Endothelial cell of umbilical vein (primary cell): ENCODE results near the gene MORF4L1. TPM values are rescaled to one million over a fixed set of nuclear protein-coding genes. Genes with fewer than 3 reads are reported as not detected.

Experiments
- BruUV-seq: library from RNA; stranded (reverse); fragments of 400-500 nt; replicated peaks from 2 replicates; lab custom pipeline; 2021; lab: Mats Ljungman, UMichigan
- CTCF ChIA-PET: fragments of 300-600, 350-600 bp; sonication (Branson Sonifier 250); formaldehyde crosslinking; loops from one replicate; lab custom pipeline; 2021; ENCODE audit warnings: antibody characterized with exemption, inconsistent platforms; lab: Charles Lee
- POLR2A ChIA-PET: fragments of 300-600, 350-600 bp; sonication (Branson Sonifier 250); formaldehyde crosslinking; loops from one replicate; lab custom pipeline; 2021; ENCODE audit warnings: antibody characterized with exemption, inconsistent platforms; lab: Charles Lee
- DNase-seq: peaks from one replicate; pipeline ENCODE4 v3.0.0-alpha.2; 2011; ENCODE audit warnings: low read depth, low spot score
- FAIRE-seq: peaks from 2 replicates; lab custom pipeline; 2011; peaks lifted over from hg19 to GRCh38; lab: Jason Lieb, UNC
- H2AFZ ChIP-seq: 2 replicates; pipeline ENCODE4 v1.6.0; 2012; ENCODE audit warnings: low read depth, low read length, control low read depth, inconsistent platforms
- H3K27ac ChIP-seq: 2 replicates; pipeline ENCODE4 v1.5.1; 2011; ENCODE audit warnings: low read depth, mild to moderate bottlenecking, control low read depth, low read length, moderate library complexity; ENCODE audit not compliant: insufficient read depth
- H3K27me3 ChIP-seq, 2 experiments: 2 replicates each; pipeline versions ENCODE4 v1.6.0 to v1.6.1; 2011; ENCODE audit warnings: low read length in 2 of 2, mixed read lengths in 1 of 2; ENCODE audit not compliant: control insufficient read depth in 2 of 2, insufficient read depth in 2 of 2
- H3K36me3 ChIP-seq, 2 experiments: 2 replicates in 1 of 2; 3 replicates in 1 of 2; pipeline ENCODE4 v1.5.1; 2011; ENCODE audit warnings: low read length in 2 of 2, mild to moderate bottlenecking in 1 of 2, moderate library complexity in 1 of 2; ENCODE audit not compliant: control insufficient read depth in 2 of 2, insufficient read depth in 2 of 2; ENCODE audit errors: extremely low read depth in 1 of 2
- H3K4me1 ChIP-seq: 3 replicates; pipeline ENCODE4 v1.5.1; 2011; ENCODE audit warnings: mild to moderate bottlenecking, low read length; ENCODE audit not compliant: control insufficient read depth, insufficient read depth; ENCODE audit errors: extremely low read depth
- H3K4me2 ChIP-seq: 2 replicates; pipeline ENCODE4 v1.6.1; 2011; ENCODE audit warnings: low read length, control low read depth, mixed read lengths; ENCODE audit not compliant: insufficient read depth
- H3K4me3 ChIP-seq, 3 experiments: fragments of 200-600 bp in 1 of 3; sonication (generic), shearing (Covaris generic) in 1 of 3; replicated peaks in 1 of 3; 2 replicates each; pipeline ENCODE4 v1.5.1; 2011 to 2016; ENCODE audit warnings: control low read depth in 3 of 3, low read length in 3 of 3, mild to moderate bottlenecking in 2 of 3, inconsistent platforms in 1 of 3, low read depth in 1 of 3, moderate library complexity in 1 of 3; ENCODE audit not compliant: insufficient read depth in 1 of 3
- H3K79me2 ChIP-seq: 2 replicates; pipeline ENCODE4 v1.6.0; 2012; ENCODE audit warnings: low read length, inconsistent platforms; ENCODE audit not compliant: control insufficient read depth, insufficient read depth
- H3K9ac ChIP-seq: replicated peaks from 2 replicates; pipeline ENCODE3; 2011; ENCODE audit warnings: low read length, control low read depth; ENCODE audit not compliant: insufficient read depth; ENCODE audit errors: extremely low read depth
- H3K9me1 ChIP-seq: replicated peaks from 3 replicates; pipeline ENCODE4 v1.6.0; 2011; ENCODE audit warnings: mild to moderate bottlenecking, low read length; ENCODE audit not compliant: control insufficient read depth, insufficient read depth; ENCODE audit errors: extremely low read depth
- H3K9me3 ChIP-seq: replicated peaks from 2 replicates; pipeline ENCODE4 v1.5.1; 2012; ENCODE audit warnings: low read length, inconsistent platforms; ENCODE audit not compliant: control insufficient read depth, insufficient read depth
- H4K20me1 ChIP-seq: replicated peaks from 2 replicates; pipeline ENCODE3; 2011; ENCODE audit warnings: mild to moderate bottlenecking, low read length; ENCODE audit not compliant: control insufficient read depth, insufficient read depth; ENCODE audit errors: extremely low read depth
- CTCF ChIP-seq, 2 donors: IDR thresholded peaks; 1 replicate in 1 of 2; 2 replicates in 1 of 2; pipeline ENCODE4 v1.5.1; 2011; ENCODE audit warnings: low read length in 2 of 2, mild to moderate bottlenecking in 2 of 2, moderate library complexity in 2 of 2, control low read depth in 1 of 2, inconsistent platforms in 1 of 2, low read depth in 1 of 2; ENCODE audit not compliant: insufficient read depth in 1 of 2; ENCODE audit errors: extremely low read depth in 1 of 2
- EZH2 ChIP-seq: IDR thresholded peaks from 2 replicates; pipeline ENCODE4 v1.6.1; 2012; ENCODE audit warnings: borderline replicate concordance, low read depth, mild to moderate bottlenecking, moderate library complexity, low read length, inconsistent platforms; ENCODE audit not compliant: severe bottlenecking
- FOS ChIP-seq: IDR thresholded peaks from 2 replicates; pipeline ENCODE4 v1.6.1; 2011; ENCODE audit warnings: mild to moderate bottlenecking, low read length, moderate library complexity, borderline replicate concordance; ENCODE audit not compliant: insufficient read depth
- JUN ChIP-seq: IDR thresholded peaks from 2 replicates; pipeline ENCODE4 v1.6.1; 2011; ENCODE audit warnings: borderline replicate concordance, low read depth; ENCODE audit not compliant: insufficient read length, insufficient read depth
- MAX ChIP-seq: IDR thresholded peaks from 2 replicates; pipeline ENCODE4 v1.6.1; 2011; ENCODE audit not compliant: insufficient read depth, insufficient read length
- POLR2AphosphoS5 ChIP-seq: IDR thresholded peaks from 2 replicates; pipeline ENCODE4 v1.6.1; 2012; ENCODE audit warnings: low read depth, mild to moderate bottlenecking, control low read depth, low read length, moderate library complexity; ENCODE audit not compliant: insufficient read depth
- dilution Hi-C: fragments of 300-500 bp; cut with MboI; formaldehyde crosslinking; loops from one replicate; pipeline ENCODE4 v1.15.0; 2019; ENCODE audit warnings: low sequenced_read_pairs; ENCODE audit not compliant: extremely low pct_ligation_motif_present
- intact Hi-C: fragments of 100-400 bp; cut with micrococcal nuclease; formaldehyde crosslinking; loops from one replicate; pipeline ENCODE4 v1.10.0; 2022
- polyA plus RNA-seq, 4 experiments: library from polyadenylated mRNA; depleted of rRNA in 3 of 4; stranded (reverse) in 3 of 4; unstranded in 1 of 4; fragments of >200 nt; gene quantifications; 2 replicates each; pipeline versions ENCODE4 v1.2.1 to v1.2.3, GENCODE V29; 2011 to 2012; ENCODE audit warnings: missing spikeins in 1 of 4
- total RNA-seq: library from RNA; stranded (reverse); gene quantifications from 2 replicates; pipeline ENCODE4 v1.2.3, GENCODE V29; 2021

Gene MORF4L1
- total and polyA plus RNA-seq, 2 donors (not counting 3 experiments of a cell fraction or from before 2014, with no cell fraction given), result 164 to 404 TPM

GRCh38 chr15:78830514-78831228, 42.0 kb upstream of the MORF4L1 start:
- FAIRE-seq (no peak), DNase-seq (no peak)
- intact Hi-C loops, result no loop called here

GRCh38 chr15:78831229-78832207, 41.2 kb upstream of the MORF4L1 start:
- Histone ChIP-seq H3K27ac (no peak overlapping the region), H3K4me1 (no peaks in the 10 kb centered on the region), H3K4me3 (no peak overlapping the region), H3K36me3 (no peaks in the 10 kb centered on the region), H3K27me3 (peaks cover 7 to 12% of the 10 kb centered on the region in 2 experiments), H3K9me1 (no peaks in the 10 kb centered on the region), H3K9ac (no peak overlapping the region), H3K79me2 (no peaks in the 10 kb centered on the region), H3K4me2 (no peak overlapping the region), H2AFZ (peak overlapping the region; percentile 72), H4K20me1 (no peaks in the 10 kb centered on the region), H3K9me3 (no peaks in the 10 kb centered on the region)
- DNase-seq (no peak), FAIRE-seq (no peak)
- ChIA-PET CTCF (interaction anchor here (1.1 to 1.7 kb wide), 3 partner anchors 20 to 176 kb away, joined by 3 to 7 read pairs (median 6); partner anchors contain the start of gene ADAMTS7), POLR2A (no interaction called here)
- no TSS peak for BruUV-seq
- intact Hi-C loops (no loop called here), dilution Hi-C loops (no loop called here)
- TF ChIP-seq MAX (no peak), JUN (no peak), CTCF (IDR thresholded peaks at IDR 0.05; ENCODE audit: extremely low read depth in 1 of 2, insufficient read depth in 1 of 2, low read depth in 1 of 2, low read length in 2 of 2) (peak in 1 of 2 donors; percentile 16), POLR2AphosphoS5 (no peak)

More at GRCh38 chr15:78830514-78831228, 42.0 kb upstream of the MORF4L1 start:
- H3K9me1 ChIP-seq, result no peaks in the 10 kb centered on the region
- no peaks in the 10 kb centered on the region for H3K79me2 ChIP-seq
- H2AFZ ChIP-seq, result peak overlapping the region; percentile 72
- peaks cover 2 to 12% of the 10 kb centered on the region in 2 experiments for H3K27me3 ChIP-seq
- H3K9me3 ChIP-seq, result no peaks in the 10 kb centered on the region
- H3K36me3 ChIP-seq, result no peaks in the 10 kb centered on the region
- no TSS peak for BruUV-seq
- ChIA-PET POLR2A (no interaction called here), CTCF (interaction anchor here (1.1 to 1.3 kb wide), 2 partner anchors 20 to 176 kb away, joined by 3 to 6 read pairs; partner anchors contain the start of gene ADAMTS7)
- no peak overlapping the region for H3K4me3 ChIP-seq
- H3K9ac ChIP-seq, result no peak overlapping the region
- H4K20me1 ChIP-seq, result no peaks in the 10 kb centered on the region
- dilution Hi-C loops, result no loop called here
- TF ChIP-seq FOS (no peak), EZH2 (no peak)
- H3K4me2 ChIP-seq, result no peak overlapping the region
- H3K27ac ChIP-seq, result no peak overlapping the region
- no peaks in the 10 kb centered on the region for H3K4me1 ChIP-seq
